NCI-H446 treated with DMSO at 0.1 percent for 48 hours (cell line): ENCODE data around the gene SCGB1C1.
"Not testable (repeated sequence)": the region's sequence is repeated elsewhere in the genome, so short reads cannot be mapped to it uniquely, and the experiment has no call there.

Source experiments
- DNase-seq: peaks from one replicate; lab custom pipeline; 2025; lab: John Stamatoyannopoulos, UW

SCGB1C1 gene

DNA sequence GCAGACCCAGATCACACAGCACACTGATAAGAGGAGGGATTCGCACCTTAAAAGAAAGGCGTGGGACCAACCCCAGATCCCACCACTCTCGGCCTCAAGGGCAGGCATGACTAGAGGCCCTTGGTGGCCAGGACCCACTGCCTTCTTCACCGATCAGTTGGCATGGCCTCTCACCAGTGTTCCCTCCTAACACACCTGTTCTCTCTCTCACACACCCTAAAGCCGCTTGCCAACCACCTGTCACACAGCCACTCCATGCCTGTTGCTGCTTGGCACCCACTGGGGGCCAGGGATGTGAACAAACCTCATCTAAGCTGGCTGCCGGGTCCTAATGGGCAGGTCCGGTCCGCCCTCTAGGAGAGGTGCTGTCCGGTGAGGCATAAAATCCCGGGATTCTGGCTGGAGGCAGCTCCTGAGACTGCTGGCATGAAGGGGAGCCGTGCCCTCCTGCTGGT lies at the start of gene SCGB1C1:
Gene SCGB1C1 (plus strand): TSS at position 405 of the 455 bp plus-strand sequence. CDS start 22 bp downstream, at position 427.
- not testable (repeated sequence) for DNase-seq

DNA sequence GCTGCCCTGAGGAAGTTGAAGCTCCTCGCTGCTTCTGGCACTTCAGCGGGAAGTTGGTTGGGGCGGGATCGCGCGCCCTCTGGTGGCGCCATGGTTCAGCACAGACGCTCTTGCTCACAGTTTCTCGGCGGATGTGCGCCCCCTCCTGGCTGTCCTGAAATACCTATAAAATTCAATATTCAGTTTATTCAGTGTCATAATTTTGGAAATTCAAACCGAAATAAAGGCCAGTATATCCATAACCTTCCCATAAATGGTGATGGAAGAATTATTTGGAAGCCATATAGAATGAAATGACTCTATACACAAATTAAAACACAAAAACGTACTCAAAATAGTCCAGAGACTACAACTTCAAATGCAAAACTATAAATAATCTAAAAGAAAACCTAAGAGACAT lies 12.6 kb upstream of the SCGB1C1 start:
- not testable (repeated sequence) for DNase-seq

DNA sequence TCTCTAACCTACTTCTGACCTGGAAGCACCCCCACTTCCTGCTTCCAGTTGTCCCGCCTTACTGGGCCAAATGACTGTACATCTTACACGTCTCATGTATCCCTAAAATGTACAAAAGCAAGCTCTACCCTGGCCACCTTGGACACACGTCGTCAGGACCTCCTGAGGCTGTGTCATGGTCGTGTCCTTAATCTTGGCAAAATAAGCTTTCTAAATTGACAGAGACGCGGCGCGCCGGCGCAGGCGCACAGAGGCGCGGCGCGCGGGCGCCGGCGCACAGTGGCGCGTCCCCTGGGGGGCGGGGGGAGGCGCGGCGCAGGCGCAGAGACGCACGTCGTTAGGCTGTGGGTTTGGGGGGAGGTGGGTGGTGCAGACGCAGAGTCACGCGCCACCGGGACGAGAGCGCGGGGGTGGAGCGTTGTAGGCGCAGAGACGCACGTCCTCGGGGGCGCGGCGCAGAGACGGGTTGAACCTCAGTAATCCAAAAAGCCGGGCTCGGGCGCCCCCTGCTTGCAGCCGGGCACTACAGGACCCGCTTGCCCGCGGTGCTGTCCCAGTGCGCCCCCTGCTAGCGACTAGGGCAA lies 3.6 kb upstream of the SCGB1C1 start:
- DNase-seq, result not testable (repeated sequence)

DNA sequence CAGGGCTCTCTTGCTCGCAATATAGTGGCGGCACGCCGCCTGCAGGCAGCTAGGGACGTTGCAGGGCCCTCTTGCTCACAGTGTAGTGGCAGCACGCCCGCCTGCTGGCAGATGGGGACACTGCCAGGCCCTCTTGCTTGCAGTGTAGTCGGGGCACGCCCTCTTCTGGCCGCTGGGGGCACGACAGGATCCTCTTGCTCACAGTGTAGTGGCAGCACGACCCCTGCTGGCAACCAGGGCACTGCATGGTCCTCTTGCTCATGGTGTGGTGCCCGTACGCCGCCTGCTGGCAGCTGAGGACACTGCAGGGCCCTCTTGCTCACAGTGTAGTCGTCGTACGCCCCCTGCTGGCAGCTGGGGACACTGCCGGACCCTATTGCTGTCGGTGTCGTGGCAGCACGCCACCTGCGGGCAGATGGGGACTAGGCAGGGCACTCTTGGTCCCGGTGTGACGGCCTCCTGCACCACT lies 3.0 kb upstream of the SCGB1C1 start:
- not testable (repeated sequence) for DNase-seq

DNA sequence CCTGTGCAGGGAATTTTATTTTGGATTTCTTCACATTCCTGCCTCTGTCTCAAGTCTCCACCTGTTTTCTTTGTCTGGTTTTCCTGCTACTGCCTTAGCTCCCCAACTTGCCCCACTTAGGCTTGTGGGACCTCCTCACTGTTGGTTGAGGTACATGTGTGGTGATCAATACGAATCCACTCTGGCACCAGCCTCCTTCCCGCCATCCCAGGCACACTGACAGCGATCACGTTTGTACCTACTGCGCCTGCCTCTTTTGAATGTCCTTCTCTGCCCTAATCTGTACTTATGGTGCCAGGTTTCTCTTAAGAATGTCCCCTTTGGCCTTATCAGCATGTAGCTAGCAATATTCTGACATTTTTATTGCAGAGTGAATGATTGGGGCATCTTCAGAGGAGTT lies 2.3 kb upstream of the SCGB1C1 start:
- not testable (repeated sequence) for DNase-seq

DNA sequence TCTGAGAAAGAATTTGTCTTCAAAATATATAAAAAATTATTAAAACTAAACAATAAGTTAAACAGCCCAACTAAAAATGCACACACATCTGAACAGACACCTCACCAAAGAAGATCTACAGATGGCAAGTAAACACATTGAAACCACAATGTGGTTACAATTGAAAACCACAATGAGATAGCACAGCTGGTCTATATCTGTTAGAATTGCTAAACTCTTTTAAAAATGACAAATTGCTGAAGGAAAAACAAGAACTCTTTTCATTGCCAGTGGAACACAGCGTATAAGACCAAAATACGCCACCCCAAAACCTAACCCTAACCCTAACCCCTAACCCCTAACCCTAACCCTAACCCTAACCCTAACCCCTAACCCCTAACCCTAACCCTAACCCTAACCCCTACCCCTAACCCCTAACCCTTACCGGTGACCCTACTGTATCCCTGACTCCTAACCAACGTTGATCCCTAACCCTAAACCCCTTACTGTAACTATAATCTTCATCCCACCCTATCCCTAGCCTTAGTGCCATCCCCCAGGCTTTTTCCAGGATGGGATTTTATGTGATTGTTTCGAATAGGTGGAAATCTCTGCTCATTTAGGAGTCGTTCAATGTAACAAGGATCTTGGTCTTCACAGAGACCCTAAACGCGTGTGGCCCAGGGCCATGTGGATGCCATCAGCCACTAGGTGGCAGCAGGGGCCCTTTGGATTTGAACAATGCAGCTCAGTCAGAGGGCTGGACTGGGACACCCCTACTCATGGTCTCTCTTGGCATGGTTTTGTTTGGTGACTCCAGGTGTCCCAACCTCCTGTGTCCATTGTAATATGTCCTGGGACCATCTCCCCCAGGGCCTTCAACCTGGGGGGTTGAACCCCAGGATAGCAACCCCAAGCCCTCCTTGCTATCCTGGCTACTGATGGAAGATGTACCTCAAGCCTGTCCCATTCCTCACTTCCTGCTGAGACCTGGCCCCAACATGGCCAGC lies 1.1 kb upstream of the SCGB1C1 start:
- DNase-seq, result not testable (repeated sequence)

DNA sequence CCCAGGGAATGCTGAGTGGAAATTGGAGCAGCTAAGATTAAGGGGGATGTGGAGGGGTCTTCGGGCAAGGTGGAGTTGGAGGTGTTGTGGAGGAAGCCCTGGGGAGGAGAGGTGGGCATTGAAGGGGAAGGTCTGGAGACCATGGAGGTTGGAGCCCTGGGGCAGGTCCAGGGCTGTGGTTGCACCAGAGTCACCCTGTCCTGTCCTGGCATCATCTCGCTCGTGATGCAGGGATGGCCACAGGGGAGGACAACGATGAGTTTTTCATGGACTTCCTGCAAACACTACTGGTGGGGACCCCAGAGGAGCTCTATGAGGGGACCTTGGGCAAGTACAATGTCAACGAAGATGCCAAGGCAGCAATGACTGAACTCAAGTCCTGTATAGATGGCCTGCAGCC lies 603 bp downstream of the SCGB1C1 start:
- DNase-seq, result not testable (repeated sequence)

DNA sequence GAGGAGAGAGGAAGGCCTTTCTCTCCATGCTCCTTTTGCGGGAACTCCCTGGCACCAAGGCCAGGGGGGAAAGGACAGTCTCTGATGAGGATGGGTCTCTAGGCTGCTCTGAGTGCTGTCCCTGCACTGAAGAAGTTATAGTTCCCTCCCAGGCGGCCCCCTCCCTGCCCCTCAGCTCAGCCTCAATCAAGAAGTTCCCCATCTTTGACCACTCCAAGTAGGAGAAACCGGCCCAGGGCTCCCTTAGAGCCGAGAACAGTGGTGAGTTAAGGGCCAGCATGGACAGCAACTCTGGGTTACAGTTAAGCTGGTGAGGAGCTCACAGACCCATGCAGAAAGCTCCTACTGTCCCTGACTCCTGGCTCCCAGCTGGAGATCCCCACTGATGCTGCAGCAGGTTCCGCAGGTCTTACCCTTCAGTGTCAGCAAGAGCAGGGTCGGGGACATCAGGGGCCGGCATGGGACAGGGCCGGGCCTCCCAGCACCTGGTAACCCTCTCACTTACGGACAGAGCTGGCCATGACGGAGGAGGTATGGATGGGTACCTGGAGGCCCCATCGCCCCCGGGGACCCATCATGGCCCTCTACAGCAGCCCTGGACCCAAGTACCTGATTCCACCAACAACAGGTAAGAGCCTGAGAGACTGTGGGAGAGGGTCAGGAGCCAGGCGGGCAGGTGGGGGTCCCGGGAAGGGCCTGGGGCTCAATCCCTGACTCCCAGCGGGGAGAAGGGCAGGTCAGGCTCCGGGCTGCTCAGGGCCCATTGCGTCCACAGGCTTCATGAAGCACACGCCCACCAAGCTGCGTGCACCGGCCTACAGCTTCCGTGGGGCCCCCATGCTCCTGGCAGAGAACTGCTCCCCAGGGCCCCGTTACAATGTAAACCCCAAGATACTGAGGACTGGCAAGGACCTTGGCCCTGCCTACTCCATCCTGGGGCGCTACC lies 4.2 kb downstream of the SCGB1C1 start:
- DNase-seq, result no peak

DNA sequence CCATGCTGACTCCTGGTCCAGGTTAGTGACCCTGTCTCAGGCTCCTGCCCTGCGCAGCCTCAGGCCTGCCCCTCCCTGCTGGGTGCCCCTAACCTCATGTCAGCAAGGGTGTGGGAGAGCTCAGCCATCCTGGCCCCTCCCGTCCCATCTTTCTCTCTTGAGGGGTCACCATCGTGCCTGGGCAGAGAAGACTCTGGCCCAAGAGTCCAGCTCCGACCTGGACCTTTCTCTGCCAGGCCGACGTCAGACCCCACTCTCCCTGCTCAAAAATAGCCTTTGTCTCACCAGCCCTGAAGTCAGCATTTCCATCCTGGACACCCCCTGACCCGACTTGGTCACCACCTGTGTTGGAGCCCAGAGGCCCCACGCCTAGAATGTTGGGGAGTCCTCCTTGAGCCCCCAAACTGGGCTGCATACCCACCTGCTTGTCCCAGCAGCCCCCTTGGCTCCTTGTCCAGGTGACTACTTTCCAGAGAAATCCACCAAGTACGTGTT lies 4.9 kb downstream of the SCGB1C1 start:
- no peak for DNase-seq

DNA sequence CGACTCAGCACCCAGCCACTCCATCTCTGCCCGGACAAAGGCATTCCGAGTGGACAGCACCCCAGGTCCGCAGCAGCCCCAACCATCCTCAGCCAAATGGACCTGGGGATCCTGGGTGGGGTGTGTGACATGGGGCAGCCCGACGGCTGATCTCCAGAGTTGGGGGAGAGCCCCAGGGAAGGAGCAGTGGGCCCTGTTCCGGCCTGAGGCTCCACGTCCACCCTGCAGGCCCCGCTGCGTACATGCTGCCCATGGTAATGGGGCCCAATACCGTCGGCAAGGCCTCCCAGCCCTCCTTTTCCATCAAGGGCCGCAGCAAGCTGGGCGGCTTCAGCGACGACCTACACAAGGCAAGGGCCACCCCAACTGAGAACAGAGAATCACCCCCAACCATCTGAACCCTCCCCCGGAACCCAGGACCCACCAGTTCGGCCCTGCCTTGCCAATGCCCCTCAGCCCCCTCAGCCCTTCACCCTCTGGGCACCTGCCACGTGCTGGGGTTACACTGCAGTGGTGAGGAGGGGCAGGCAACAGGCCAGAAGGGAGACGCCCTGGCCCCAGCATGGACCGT lies 5.4 kb downstream of the SCGB1C1 start:
- no peak for DNase-seq

DNA sequence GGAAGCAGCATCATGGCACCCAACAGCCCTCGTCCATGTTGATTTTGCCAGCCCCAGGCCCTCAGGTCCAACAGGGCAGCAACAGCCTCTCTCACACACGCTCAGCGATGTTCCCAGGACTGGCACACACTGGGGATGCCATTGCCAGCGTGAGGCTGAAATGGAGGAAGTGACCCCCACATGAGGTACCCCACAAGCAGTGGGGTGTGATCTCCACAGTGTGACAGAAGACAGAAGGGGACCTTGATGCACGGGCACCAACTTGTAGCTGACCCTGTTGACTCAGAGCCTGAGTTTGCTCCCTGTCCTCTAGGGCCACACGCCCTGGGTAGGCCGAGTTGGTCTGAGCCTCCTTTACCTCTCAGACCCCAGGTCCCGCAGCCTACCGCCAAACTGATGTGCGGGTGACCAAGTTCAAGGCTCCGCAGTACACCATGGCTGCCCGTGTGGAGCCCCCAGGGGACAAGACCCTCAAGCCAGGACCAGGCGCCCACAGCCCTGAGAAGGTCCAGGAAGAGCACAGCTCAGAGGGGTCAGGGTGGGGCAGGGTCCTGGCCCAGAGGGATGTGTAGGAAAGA lies 6.2 kb downstream of the SCGB1C1 start:
- DNase-seq, result no peak

DNA sequence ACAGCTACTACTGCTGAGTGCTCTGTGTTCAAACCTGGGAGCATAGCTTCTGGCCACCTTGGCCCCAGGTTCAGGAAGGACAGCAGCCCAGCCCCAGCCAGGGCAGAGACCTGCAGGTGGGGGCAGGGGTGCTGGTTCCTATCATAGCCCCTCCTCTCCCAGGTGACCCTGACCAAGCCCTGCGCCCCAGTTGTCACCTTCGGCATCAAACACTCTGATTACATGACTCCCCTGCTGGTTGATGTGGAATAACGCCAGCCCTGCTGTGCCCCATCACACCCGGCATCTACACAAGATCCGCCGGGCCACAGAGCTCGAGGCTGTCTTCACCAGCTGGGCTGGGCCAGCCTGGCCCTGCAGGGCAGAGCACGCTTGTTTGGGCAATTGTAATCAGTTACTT lies 6.9 kb downstream of the SCGB1C1 start:
- no peak for DNase-seq

DNA sequence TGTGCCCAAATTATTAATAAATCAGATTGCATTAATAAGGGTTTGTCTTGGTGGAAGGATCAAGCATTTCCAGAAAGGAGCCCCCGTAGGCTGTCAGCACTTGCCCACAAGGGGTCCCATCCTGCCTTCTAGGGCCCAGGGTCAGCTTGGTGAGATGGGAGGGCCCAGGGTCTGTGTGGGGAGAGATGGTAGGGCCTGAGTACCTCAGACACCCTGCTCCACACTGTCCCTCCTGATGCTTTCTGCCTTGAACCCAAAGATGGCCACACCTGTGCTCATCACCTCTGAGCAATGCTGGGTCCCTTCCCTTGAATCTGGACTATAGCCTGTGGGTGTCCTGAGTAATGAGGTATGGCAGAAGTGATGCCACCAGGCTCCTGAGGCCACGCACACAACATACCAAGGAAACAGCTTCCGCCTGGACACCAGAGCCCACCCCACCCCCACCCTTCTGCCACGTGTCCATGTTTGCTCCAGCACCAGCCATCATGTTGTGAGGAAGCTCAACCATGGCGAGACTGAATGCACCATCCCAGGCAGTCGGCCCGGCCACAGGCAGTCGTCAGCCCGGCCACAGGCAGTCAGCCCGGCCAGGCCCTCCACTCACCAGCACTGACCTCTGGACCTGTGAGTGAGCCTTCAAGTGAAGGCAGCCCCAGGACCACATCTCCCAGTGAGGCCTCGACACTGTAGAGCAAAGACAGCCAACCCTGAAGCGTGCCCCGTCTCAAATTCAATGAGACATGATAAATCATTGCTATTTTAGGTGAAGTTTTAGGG lies 7.5 kb downstream of the SCGB1C1 start:
- DNase-seq, result no peak

DNA sequence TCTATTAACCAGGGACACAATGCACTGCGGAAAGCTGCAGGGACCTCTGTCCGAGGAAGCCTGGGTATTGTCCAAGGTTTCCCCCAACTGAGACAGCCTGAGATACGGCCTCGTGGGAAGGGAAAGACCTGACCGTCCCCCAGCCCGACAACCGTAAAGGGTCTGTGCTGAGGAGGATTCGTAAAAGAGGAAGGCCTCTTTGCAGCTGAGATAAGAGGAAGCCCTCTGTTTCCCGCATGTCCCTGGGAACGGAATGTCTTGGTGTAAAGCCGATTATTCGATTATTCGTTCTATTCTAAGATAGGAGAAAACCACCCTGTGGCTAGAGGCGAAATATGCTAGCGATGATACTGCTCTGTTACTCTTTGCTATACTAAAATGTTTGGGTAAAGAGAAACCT lies 9.1 kb downstream of the SCGB1C1 start:
- DNase-seq, result no peak

DNA sequence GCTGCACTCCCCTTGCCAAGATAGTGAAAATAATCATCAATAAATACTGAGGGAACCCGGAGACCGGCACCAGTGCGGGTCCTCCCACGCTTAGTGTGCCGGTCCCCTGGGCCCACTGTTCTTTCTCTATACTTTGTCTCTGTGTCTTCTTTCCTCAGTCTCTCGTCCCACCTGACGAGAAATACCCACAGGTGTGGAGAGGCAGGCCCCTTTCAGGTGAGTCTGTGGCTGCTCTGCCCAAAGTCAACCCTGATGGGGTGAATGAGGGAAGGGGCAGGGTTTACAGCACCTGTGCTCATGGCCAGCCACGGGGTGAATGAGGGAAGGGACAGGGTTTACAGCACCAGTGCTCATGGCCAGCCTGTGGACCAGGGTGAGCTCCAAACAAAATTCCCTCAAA lies 9.6 kb downstream of the SCGB1C1 start:
- no peak for DNase-seq

DNA sequence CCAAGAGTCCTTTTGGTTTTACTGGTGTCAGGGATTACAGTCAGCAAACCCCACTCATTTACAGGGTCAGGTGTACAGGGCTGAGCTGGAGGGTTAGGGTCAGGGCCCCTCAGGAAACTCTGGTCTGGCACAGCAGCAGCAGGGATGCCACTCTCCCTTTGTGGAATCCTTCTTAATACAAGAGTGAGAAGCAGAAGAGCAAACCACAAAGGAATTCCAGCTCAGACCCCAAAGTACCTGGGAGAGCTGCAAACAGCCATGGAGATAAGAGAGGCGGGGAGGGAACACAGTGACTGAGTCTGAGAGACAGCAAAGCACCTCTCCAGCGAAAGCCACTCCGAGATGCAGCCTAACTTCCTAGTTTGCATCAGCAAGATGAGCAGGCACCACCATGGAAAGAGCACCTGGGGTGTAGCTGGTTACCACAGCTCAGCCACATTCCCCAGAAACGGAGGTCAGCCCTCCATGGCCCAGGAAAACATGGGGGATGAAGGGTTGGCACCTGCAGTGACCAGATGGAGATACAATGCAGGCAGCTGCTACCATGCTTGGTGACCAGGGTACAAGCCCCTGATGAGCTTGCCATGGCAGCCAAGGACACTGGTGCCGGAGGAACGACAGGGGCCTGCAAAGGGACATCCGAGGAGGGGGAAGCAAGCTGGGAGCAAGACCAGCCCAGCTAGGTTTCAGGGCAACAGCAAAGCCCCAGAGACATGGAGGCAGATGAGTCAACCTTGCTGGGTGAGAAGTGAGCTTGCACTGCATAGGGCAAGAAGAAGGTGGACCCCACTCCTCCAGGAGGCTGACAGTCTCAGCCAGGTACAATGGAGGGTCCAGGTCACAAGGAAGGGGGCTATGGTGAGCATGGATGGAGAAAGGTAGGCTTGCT lies 10.4 kb downstream of the SCGB1C1 start:
- DNase-seq, result no peak

DNA sequence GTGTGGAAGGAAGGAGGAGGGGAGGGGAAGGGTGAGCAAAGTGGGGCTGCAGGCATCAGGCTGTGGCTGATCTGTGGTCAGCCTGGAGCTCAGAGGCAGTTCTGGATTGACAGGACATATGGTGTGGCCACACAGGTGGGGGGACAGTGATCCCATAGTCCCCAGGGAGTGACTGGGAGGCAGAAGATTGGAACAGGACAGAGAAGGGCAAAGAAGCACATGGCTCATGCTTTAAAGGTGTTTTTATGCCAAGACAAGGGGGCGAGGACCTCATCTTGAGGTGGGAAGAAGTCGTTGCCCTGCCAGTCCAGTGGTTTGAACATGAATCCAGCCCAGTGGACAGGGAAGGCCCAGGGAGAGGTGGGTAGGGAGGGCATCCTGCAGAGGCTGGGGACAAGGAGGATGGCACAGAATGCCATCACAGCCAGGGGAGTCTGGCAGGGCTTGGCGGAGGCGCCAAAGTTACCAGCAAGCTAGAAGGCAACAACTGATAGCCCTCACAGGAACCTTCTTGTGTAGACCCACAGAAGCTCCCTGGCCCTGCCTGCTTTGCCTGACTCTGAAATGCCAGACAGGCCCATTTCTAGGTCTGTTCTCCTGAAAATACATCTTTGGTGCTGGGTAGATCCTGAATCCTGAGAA lies 11.2 kb downstream of the SCGB1C1 start:
- no peak for DNase-seq

DNA sequence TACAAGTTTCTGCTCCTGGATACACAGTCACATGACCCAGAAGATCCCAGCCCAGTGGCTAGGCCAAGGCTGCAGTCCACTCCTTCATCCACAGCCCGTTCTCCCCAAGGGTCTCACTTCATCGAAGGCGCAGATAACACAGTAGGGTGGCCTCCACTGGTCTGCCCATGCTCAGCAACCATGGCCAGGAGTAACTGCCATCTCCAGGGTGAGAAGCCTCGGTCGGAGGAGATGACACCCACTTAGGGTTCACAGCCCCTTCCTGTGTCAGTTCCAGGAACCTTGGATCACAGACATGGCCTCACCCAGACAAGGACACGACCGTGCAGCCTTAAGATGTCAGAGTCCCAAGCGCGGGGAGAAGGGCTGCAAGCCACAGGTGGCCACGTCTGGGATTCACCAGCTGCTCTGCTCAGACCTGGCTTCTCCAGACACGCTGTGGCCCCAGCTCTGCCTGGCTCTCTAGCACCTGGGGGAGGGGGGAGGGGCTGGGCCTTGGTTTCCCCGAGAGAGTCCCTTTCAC lies 11.8 kb downstream of the SCGB1C1 start:
- DNase-seq, result no peak
